T47D (cell line): ENCODE measurements around the gene CDH5.
"Not testable (repeated sequence)": the region's sequence is repeated elsewhere in the genome, so short reads cannot be mapped to it uniquely, and the experiment has no call there.

Source experiments
- DNase-seq, 2 experiments: peaks; one replicate each; pipeline versions ENCODE4 v3.0.0 to v3.0.0-alpha.2; 2011 to 2012; ENCODE audit warnings: low read depth in 1 of 2, low spot score in 1 of 2
- JUND ChIP-seq: IDR thresholded peaks from 2 replicates; pipeline ENCODE4 v1.6.1; 2012; ENCODE audit warnings: low read depth
- in situ Hi-C: cut with HindIII; loops from 2 replicates; pipeline ENCODE4 v1.10.0; 2016; ENCODE audit warnings: low sequenced_read_pairs, low pct_unique_long_range_greater_than_20kb

The CDH5 gene

DNA sequence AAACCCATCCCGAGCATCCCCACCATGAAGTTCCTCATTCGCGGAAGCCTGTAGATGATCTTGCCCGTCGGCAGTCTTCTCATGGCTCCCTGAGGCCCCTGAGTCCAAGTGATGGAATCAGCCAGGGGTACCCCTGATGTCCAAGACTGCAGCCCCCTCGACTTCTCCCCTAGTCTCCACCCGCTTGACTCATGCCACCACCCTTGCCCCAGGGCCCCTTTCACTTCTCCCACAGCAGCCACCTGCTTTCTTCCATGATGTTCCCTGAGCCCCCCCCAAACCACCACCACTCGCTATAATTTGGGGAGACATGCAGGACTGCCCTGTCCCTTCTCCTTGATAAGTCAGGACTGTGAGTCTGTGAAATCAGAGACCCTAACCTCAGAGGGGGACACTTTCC lies 72.0 kb downstream of the CDH5 start:
- DNase-seq: no peak
- in situ Hi-C loops: no loop called here
- no peak for TF ChIP-seq JUND

DNA sequence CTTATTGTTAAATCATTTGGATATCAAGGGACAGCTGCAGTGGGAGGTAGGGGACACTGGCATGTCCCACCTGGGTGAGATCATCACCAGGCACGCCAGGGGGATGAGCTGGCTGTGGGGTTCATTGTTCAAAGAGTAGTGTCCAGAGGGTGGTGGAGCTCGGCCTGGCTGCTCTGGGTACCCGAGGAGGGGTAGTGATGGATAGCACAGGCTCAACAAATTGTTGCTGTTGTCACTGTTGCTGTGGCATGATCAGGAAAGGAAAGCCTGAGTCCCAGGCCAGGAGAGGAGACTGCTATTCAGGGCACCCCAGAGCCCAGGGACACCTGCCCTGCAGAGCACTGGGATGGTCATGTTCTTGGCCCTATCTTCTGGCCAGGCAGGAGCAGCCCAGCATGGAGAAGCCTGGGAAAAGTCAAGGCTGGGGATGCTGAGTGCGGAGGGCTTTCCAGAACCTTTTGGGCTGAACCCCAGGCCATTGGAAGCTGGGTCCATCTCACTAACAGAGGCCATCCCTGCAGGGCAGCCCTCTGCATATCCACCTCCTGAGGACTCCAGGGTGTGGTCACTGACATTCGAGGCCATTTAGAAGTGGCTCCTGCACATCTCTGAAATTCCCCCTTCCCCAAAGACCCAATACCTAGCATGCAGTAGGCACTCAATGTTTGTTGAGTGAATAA lies 72.7 kb downstream of the CDH5 start:
- TF ChIP-seq JUND: no peak
- DNase-seq: no peak
- in situ Hi-C loops: no loop called here

DNA sequence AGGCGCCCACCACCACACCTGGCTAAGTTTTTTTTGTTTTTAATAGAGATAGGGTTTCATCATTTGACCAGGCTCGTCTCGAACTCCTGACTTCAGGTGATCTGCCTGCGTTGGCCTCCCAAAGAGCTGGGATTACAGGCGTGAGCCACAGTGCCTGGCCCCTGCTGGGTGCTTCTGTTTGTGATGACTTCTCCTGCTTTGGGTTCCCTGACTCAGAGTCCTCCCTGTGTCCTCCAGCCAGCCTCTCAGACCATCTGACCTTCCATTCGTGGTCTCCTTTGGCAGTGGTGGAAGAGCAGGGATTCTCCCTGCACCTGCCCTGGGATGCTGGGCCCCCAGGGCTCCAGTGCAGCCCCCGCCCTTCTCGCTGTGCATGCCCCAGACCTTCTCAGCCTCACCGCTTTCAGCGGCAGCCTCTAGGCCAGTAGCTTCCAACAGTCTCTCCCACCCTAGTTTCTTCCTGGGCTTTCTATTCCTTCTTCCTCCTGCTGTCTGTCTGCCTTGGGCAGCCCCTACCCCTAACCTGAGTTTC lies 73.8 kb downstream of the CDH5 start:
- no peak for DNase-seq
- no peak for TF ChIP-seq JUND
- in situ Hi-C loops: no loop called here

DNA sequence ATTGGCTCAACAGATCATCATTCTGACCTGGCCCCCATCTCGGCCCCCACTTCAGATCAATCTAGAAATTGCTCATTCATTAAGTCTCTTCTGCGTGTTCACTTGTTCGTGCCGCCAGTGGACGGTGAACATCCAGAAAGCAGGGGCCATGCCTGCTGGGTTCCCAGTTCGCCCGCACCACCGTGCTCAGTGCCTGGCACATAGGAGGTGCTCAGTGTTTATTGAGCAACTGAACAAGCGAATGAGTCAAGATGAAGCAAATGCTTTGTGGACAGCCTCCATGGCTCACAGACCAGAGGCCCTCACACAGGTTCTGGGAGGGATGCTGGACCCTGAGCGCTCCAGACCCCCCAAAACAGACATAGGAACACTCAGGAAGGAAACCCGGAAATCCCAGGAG lies 74.5 kb downstream of the CDH5 start:
- no peak for DNase-seq
- in situ Hi-C loops: no loop called here
- TF ChIP-seq JUND: no peak

DNA sequence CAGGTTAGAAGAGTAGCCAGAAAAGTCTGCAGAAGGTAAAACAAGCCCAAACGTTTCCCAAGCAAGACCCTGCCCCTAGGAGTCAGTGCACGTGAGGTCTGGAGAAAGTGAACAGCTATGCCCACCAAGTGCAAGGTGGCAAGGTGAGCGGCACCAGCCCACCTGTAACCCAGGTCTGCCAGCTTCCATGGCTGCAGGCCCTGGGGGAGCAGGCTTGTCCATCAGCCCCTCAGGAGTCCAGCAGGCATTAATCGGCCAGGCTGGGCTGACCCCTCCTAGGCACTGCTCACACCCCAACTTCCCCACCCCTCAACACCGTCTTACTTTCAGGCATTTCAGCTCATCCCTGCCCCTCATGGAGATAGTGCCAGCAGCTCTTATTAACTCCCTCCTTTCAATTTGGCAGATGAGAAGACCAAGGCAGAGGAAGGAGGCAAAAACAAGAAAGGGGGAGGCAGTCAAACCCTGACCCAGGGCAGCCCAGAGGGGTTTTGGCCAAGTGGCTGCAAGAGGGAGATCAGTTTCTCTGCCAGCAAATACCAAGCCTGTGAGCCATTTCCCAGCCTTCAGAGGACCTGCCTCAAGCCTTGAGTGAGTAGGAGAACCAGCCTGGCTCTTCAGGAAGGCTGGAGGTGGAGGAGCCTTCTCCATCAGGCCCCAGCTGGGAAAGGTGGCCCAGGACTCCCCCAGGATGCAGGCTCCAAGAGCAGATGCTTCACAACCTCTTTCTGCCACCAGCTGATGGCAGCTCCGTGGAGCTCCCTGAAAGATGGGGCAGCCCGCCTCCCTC lies 75.3 kb downstream of the CDH5 start:
- in situ Hi-C loops: no loop called here
- TF ChIP-seq JUND: no peak
- no peak for DNase-seq

DNA sequence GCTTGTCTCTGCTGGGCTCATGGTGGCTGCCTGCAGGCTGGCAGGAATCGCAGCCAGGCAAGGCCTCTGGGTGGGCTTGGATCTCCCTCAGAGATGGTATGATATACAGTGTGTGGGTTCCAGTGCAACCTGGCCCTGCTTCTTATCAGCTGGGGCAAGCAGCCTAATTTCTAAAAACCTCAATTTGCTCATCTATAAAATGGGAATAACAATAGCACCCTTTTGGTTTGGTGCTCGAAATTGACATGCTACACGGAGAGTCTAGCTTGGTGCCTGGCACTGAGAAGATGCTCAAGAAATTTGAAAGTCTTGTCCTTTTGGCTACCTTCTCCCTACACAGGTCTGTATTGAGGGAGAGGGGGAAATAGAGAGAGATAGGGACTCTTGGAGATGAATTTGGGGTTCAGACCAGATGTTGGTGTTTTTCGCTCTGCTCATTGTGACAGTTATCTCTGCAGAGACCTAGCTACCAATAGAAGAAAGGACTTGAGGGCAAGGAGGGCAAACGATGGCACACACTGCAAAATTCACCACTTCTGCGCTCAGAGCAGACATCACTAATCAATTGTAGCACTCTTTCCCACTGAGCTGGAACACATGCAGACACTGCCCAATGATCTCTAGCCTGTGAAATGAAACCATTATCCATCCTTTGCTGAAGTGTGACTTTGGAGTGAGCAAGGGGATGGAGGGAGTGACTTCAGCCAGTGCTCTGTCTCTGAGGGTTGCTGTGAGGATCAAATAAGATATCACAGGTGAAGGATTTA lies 76.2 kb downstream of the CDH5 start:
- no peak for TF ChIP-seq JUND
- in situ Hi-C loops: no loop called here
- no peak for DNase-seq

DNA sequence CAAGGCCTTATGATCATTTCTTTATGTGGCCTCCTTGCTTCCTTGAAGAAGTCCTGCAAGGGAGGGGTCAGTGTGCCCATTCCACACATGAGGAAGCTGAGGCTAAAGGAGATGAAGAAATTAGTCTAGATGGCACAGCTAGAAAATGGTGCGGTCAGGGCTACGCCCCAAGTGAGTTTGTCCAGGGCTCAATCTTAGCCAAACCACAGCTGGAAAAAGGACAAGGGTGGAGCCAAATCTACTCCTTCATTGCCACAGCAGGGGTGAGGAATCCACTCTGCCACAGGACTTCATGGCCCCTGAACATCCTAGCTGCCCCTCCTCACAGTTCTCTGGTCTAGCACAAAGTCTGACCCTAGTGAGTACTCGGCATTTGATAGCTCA lies 76.8 kb downstream of the CDH5 start:
- in situ Hi-C loops: no loop called here
- TF ChIP-seq JUND: no peak
- DNase-seq: no peak

DNA sequence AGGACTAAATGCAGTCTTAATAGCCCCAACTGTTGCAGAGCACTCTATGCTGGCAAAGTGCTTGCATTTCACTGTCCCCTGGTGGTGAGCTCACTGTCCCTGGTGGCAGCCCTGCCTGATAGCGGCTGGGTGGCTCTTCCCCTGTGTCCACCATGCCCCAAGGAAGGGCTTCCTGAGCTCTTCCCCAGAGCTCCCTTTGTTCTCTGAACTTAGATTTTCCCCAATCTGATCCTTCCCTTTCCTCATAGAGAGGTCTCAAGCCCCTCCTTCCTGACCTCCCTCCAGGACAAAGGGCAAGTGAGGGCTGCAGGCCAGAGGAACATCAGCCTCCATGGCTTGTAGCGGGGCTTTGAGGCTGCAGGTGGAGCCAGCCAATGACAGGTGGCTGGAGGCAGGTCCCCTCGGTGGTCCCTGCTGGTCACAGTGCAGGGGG lies 77.6 kb downstream of the CDH5 start:
- peak in 1 of 2 experiments; percentile 23 for DNase-seq
- in situ Hi-C loops: no loop called here
- TF ChIP-seq JUND: no peak

DNA sequence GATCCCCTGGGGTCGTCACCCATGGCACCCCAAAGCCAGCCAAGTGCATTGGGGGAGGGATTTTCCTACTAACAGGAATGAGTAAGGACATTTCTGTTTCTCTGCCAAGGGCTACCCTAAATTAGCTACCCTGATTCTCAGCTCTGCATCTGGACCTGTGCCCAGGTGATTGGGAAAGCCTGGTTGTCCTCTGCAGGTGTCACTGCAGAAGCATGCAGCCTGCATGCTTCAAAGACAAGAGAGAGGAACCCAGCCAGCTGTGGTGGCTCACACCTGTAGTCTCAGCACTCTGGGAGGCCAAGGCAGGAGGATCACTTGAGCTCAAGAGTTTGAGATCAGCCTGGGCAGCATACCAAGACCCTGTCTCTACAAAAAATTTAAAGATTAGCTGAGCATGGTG lies 80.2 kb downstream of the CDH5 start:
- TF ChIP-seq JUND: no peak
- in situ Hi-C loops: no loop called here
- DNase-seq: no peak

DNA sequence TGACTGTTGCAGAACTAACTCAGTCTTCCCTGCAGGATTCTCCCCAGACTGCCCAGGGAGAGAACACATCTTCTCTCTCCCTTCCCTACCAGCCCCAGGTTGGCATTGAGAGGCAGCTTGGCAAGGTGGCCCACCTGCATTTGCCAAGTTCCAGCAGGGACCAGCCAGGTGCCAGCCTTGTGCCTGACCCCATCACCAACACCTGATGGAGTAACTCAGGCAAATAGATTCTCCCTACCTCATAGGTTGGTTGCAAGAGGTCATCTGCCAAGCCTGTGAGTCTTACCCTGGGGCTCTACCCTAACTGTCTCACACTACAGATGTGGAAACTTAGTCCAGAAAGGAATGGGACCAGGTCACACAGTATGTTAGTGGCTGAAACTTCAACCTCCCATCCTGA lies 81.0 kb downstream of the CDH5 start:
- no peak for DNase-seq
- TF ChIP-seq JUND: no peak
- in situ Hi-C loops: no loop called here

DNA sequence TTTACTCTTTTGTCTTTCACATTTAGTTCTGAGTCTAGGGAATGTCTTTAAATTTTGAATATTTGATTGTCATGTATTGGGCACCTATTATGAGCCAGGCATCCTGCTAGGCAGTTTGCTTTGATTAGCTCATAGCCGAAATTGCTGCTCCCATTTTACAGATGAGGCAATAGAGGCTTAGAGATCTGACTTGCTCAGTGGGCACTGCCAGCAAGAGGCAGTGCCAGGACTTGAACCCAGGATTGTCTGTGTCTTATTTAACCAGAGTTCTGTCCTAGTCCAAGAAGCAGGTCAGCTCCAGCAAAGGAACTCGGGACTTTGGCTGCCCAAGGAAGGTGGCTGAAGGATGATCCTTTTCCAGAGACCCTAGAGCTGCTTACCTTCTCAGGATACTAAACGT lies 85.1 kb downstream of the CDH5 start:
- no peak for TF ChIP-seq JUND
- in situ Hi-C loops: no loop called here
- DNase-seq: no peak

DNA sequence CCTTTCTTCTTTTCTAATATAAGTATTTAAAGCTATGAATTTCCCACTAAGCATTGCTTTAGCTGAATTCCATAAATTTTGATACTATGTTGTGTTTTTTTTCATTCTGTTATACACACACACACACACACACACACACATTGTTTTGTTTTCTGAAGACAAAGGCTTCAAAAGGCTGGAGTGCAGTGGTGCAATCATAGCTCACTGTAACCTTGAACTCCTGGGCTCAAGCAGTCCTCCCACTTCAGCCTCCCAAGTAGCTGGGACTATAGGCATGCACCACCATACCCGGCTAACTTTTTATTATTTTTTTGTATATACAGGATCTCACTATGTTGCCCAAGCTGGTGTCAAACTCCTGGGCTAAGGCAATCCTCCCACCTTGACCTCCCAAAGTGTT lies 86.7 kb downstream of the CDH5 start:
- DNase-seq, in situ Hi-C loops: not testable (repeated sequence)
